ENCODE data around the gene SYTL1. TPM values are rescaled to one million over a fixed set of nuclear protein-coding genes. Genes with fewer than 3 reads are reported as not detected.

SYTL1 gene
- total RNA-seq, 1 donor from 2014 or later, result 9.4 TPM

DNA sequence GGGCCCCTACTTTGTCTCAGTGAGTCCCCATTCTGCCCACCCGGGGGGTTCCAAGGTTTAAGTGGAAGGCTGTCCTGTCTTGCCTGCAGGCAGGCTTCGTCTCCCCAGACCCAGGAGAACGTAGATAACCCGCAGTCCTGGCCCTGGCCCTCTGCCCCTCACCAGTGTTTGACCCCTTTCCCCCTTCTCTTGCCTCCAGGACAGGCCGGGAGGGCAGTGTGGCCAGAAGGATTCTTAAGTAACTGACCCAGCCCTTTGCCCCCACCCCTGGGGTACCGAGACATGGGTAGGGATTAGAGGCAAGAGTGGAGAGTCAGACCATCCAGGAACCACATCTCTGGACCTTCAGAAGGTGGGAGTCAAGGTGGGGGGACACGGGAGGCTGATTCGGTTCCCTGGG, 11.0 kb upstream of the SYTL1 start:
- Mint-ChIP-seq H3K4me3 (ENCODE audit: low read depth) (no peak overlapping the region), H3K27me3 (no peaks in the 10 kb centered on the region), H3K4me1 (ENCODE audit: low read depth) (no peaks in the 10 kb centered on the region), H3K36me3 (ENCODE audit: insufficient read depth) (peaks cover 4% of the 10 kb centered on the region), H3K9me3 (ENCODE audit: low read depth) (no peaks in the 10 kb centered on the region), H3K27ac (no peak overlapping the region)
- TF ChIP-seq CTCF (IDR thresholded peaks at IDR 0.05; ENCODE audit: unreplicated experiment), result no peak
- no peak for DNase-seq (ENCODE audit: low spot score, unreplicated experiment)

DNA sequence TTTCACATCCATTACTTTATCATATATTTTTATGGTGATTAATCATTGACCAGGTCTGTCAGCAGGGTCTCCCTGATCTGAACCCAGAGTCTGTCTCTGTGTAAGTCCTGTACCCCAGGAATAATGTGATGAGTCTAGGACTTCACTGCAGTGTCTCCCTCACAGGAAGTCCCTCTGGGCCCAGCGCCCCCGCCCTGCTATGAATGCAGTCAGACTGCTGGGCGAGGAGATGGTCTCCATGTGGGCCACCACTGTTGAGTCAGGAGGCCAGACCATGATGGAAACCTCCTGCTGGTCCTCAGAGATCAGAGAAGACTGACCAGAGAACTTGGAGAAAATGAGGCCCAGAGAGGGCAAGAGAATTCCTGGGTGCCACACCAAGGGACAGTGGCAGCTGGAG, 10.4 kb upstream of the SYTL1 start:
- no peaks in the 10 kb centered on the region for H3K4me1 Mint-ChIP-seq (ENCODE audit: low read depth)
- peaks cover 2% of the 10 kb centered on the region for H3K36me3 Mint-ChIP-seq (ENCODE audit: insufficient read depth)
- no peak for TF ChIP-seq CTCF (IDR thresholded peaks at IDR 0.05; ENCODE audit: unreplicated experiment)
- H3K4me3 Mint-ChIP-seq (ENCODE audit: low read depth), result no peak overlapping the region
- no peak overlapping the region for H3K27ac Mint-ChIP-seq
- no peaks in the 10 kb centered on the region for H3K9me3 Mint-ChIP-seq (ENCODE audit: low read depth)
- no peaks in the 10 kb centered on the region for H3K27me3 Mint-ChIP-seq
- no peak for DNase-seq (ENCODE audit: low spot score, unreplicated experiment)

GRCh38 chr1:27331922-27332321, 9.9 kb upstream of the SYTL1 start:
- H3K4me3 Mint-ChIP-seq (ENCODE audit: low read depth), result no peak overlapping the region
- no peak overlapping the region for H3K27ac Mint-ChIP-seq
- peaks cover 4% of the 10 kb centered on the region for H3K36me3 Mint-ChIP-seq (ENCODE audit: insufficient read depth)
- H3K9me3 Mint-ChIP-seq (ENCODE audit: low read depth), result no peaks in the 10 kb centered on the region
- no peak for DNase-seq (ENCODE audit: low spot score, unreplicated experiment)
- H3K4me1 Mint-ChIP-seq (ENCODE audit: low read depth), result no peaks in the 10 kb centered on the region
- H3K27me3 Mint-ChIP-seq, result no peaks in the 10 kb centered on the region
- no peak for TF ChIP-seq CTCF (IDR thresholded peaks at IDR 0.05; ENCODE audit: unreplicated experiment)

- Mint-ChIP-seq H3K36me3 (ENCODE audit: insufficient read depth) (peaks cover 4% of the 10 kb centered on the region), H3K4me3 (ENCODE audit: low read depth) (no peak overlapping the region), H3K4me1 (ENCODE audit: low read depth) (no peaks in the 10 kb centered on the region), H3K27me3 (no peaks in the 10 kb centered on the region), H3K27ac (peak overlapping the region; percentile 13), H3K9me3 (ENCODE audit: low read depth) (no peaks in the 10 kb centered on the region)
- peak; percentile 45 for DNase-seq (ENCODE audit: low spot score, unreplicated experiment)
- TF ChIP-seq CTCF (IDR thresholded peaks at IDR 0.05; ENCODE audit: unreplicated experiment), result peak; percentile 77
Observed at GRCh38 chr1:27332536-27333281, 9.1 kb upstream of the SYTL1 start.

GRCh38 chr1:27333717-27334279, 8.0 kb upstream of the SYTL1 start:
- DNase-seq (ENCODE audit: low spot score, unreplicated experiment), result no peak
- no peaks in the 10 kb centered on the region for H3K27me3 Mint-ChIP-seq
- H3K27ac Mint-ChIP-seq, result no peak overlapping the region
- no peaks in the 10 kb centered on the region for H3K4me1 Mint-ChIP-seq (ENCODE audit: low read depth)
- H3K4me3 Mint-ChIP-seq (ENCODE audit: low read depth), result no peak overlapping the region
- no peaks in the 10 kb centered on the region for H3K9me3 Mint-ChIP-seq (ENCODE audit: low read depth)
- no peak for TF ChIP-seq CTCF (IDR thresholded peaks at IDR 0.05; ENCODE audit: unreplicated experiment)
- H3K36me3 Mint-ChIP-seq (ENCODE audit: insufficient read depth), result peaks cover 1% of the 10 kb centered on the region

Data from progenitor cell of endocrine pancreas (in vitro differentiated cells).